Common myeloid progenitor, CD34-positive (primary cell): ENCODE data around the gene GSTA2.

Experiments
- CTCF ChIA-PET: fragments of 350-600 bp; sonication (Branson Sonifier 250); formaldehyde crosslinking; loops from one replicate; lab custom pipeline; 2021; ENCODE audit warnings: antibody characterized with exemption; lab: Charles Lee
- POLR2A ChIA-PET: fragments of 350-600 bp; sonication (Branson Sonifier 250); formaldehyde crosslinking; loops from one replicate; lab custom pipeline; 2021; ENCODE audit warnings: antibody characterized with exemption; lab: Charles Lee
- DNase-seq, 3 donors: peaks; one replicate each; pipeline versions ENCODE4 v3.0.0 to v3.0.0-alpha.2; 2013
- H3K27ac ChIP-seq, 2 experiments: 1 replicate in 1 of 2; 2 replicates in 1 of 2; pipeline ENCODE4 v1.7.0; 2013; ENCODE audit warnings: inconsistent platforms in 2 of 2, low read length in 2 of 2, mild to moderate bottlenecking in 2 of 2, low read depth in 1 of 2, moderate library complexity in 1 of 2; ENCODE audit not compliant: severe bottlenecking in 2 of 2, insufficient read depth in 1 of 2, poor library complexity in 1 of 2
- H3K27me3 ChIP-seq, 5 experiments: replicated peaks in 2 of 5; 1 replicate in 3 of 5; 2 replicates in 2 of 5; pipeline versions ENCODE4 v1.6.1 to v1.7.0; 2013; ENCODE audit warnings: low read length in 4 of 5, mild to moderate bottlenecking in 2 of 5, moderate library complexity in 2 of 5, inconsistent platforms in 1 of 5; ENCODE audit not compliant: insufficient read depth in 5 of 5, control insufficient read depth in 4 of 5
- H3K36me3 ChIP-seq, 4 experiments: 1 replicate in 2 of 4; 2 replicates in 2 of 4; pipeline versions ENCODE4 v1.6.1 to v1.7.0; 2013; ENCODE audit warnings: low read length in 3 of 4, control low read depth in 1 of 4, mild to moderate bottlenecking in 1 of 4; ENCODE audit not compliant: control insufficient read depth in 4 of 4, insufficient read depth in 4 of 4
- H3K4me1 ChIP-seq, 4 experiments: 1 replicate in 3 of 4; 2 replicates in 1 of 4; pipeline versions ENCODE4 v1.6.1 to v1.7.1; 2013; ENCODE audit warnings: low read length in 3 of 4, mild to moderate bottlenecking in 3 of 4, control low read depth in 1 of 4, inconsistent platforms in 1 of 4, moderate library complexity in 1 of 4; ENCODE audit not compliant: control insufficient read depth in 4 of 4, insufficient read depth in 4 of 4; ENCODE audit errors: control extremely low read depth in 1 of 4
- H3K4me3 ChIP-seq, 7 experiments: 1 replicate in 4 of 7; 2 replicates in 3 of 7; pipeline versions ENCODE4 v1.5.1 to v1.7.0; 2013; ENCODE audit warnings: mild to moderate bottlenecking in 7 of 7, low read length in 6 of 7, moderate library complexity in 6 of 7, inconsistent platforms in 2 of 7, low read depth in 2 of 7, control low read depth in 1 of 7; ENCODE audit not compliant: insufficient read depth in 4 of 7, control insufficient read depth in 1 of 7; ENCODE audit errors: extremely low read depth in 1 of 7
- H3K9me3 ChIP-seq, 5 experiments: 1 replicate in 4 of 5; 2 replicates in 1 of 5; pipeline versions ENCODE4 v1.6.1 to v1.7.1; 2013; ENCODE audit warnings: low read length in 4 of 5, mild to moderate bottlenecking in 2 of 5, inconsistent platforms in 1 of 5, low read depth in 1 of 5, moderate library complexity in 1 of 5; ENCODE audit not compliant: control insufficient read depth in 4 of 5, insufficient read depth in 2 of 5; ENCODE audit errors: control extremely low read depth in 1 of 5
- WGBS: methylation state at CpG from one replicate; pipeline ENCODE4 v1.1.5; 2013; ENCODE audit not compliant: insufficient coverage; 5-methylcytosine and 5-hydroxymethylcytosine counted together

GSTA2 gene

GRCh38 chr6:52734072-52734471 lies 29.2 kb downstream of the GSTA2 start:
- Histone ChIP-seq H3K9me3 (peaks cover 0 to 3% (median 0%) of the 10 kb centered on the region in 5 experiments), H3K36me3 (no peaks in the 10 kb centered on the region), H3K4me1 (no peaks in the 10 kb centered on the region), H3K27ac (no peak overlapping the region), H3K27me3 (no peaks in the 10 kb centered on the region), H3K4me3 (no peak overlapping the region)
- ChIA-PET CTCF (interaction anchor here (1.5 kb wide), 1 partner anchor 10 kb away, joined by 4 read pairs; no protein-coding TSS in a partner anchor), POLR2A (no interaction called here)
- 100% methylated on average over 2 of the region's 3 CpGs for WGBS
- no peak for DNase-seq

- CTCF ChIA-PET: interaction anchor here (1.5 kb wide), 1 partner anchor 9 kb away, joined by 4 read pairs; no protein-coding TSS in a partner anchor
Observed at GRCh38 chr6:52733172-52733571, 30.1 kb downstream of the GSTA2 start.

GRCh38 chr6:52731719-52732118 lies 31.6 kb downstream of the GSTA2 start:
- CTCF ChIA-PET: no interaction called here
- no peak for DNase-seq
- 76% methylated on average over 5 of the region's 6 CpGs for WGBS
- H3K4me3 ChIP-seq: no peak overlapping the region
- H3K36me3 ChIP-seq: no peaks in the 10 kb centered on the region
- H3K9me3 ChIP-seq: no peaks in the 10 kb centered on the region
- H3K27me3 ChIP-seq: no peaks in the 10 kb centered on the region
- no peaks in the 10 kb centered on the region for H3K4me1 ChIP-seq
- no peak overlapping the region for H3K27ac ChIP-seq
- POLR2A ChIA-PET: no interaction called here

More at GRCh38 chr6:52733172-52733571, 30.1 kb downstream of the GSTA2 start:
- Histone ChIP-seq H3K9me3 (peaks cover 0 to 1% (median 0%) of the 10 kb centered on the region in 5 experiments), H3K27me3 (no peaks in the 10 kb centered on the region), H3K4me1 (no peaks in the 10 kb centered on the region), H3K36me3 (no peaks in the 10 kb centered on the region), H3K27ac (no peak overlapping the region), H3K4me3 (no peak overlapping the region)
- WGBS: 100% methylated on average over 1 of the region's 1 CpG
- no peak for DNase-seq
- POLR2A ChIA-PET: no interaction called here

GRCh38 chr6:52729576-52729975 lies 33.7 kb downstream of the GSTA2 start:
- ChIA-PET CTCF (no interaction called here), POLR2A (no interaction called here)
- Histone ChIP-seq H3K36me3 (no peaks in the 10 kb centered on the region), H3K4me1 (no peaks in the 10 kb centered on the region), H3K27ac (no peak overlapping the region), H3K9me3 (no peaks in the 10 kb centered on the region), H3K4me3 (no peak overlapping the region), H3K27me3 (no peaks in the 10 kb centered on the region)
- DNase-seq: no peak
- 100% methylated on average over 1 of the region's 1 CpG for WGBS

- 92% methylated on average over 2 of the region's 3 CpGs for WGBS
- H3K27ac ChIP-seq: no peak overlapping the region
- no peak for DNase-seq
- POLR2A ChIA-PET: no interaction called here
- H3K4me3 ChIP-seq: no peak overlapping the region
- H3K36me3 ChIP-seq: no peaks in the 10 kb centered on the region
- CTCF ChIA-PET: no interaction called here
- H3K27me3 ChIP-seq: no peaks in the 10 kb centered on the region
- no peaks in the 10 kb centered on the region for H3K4me1 ChIP-seq
- no peaks in the 10 kb centered on the region for H3K9me3 ChIP-seq
Observed at GRCh38 chr6:52728394-52728793, 34.9 kb downstream of the GSTA2 start.

- Histone ChIP-seq H3K27ac (no peak overlapping the region), H3K27me3 (no peaks in the 10 kb centered on the region), H3K4me1 (no peaks in the 10 kb centered on the region), H3K9me3 (no peaks in the 10 kb centered on the region), H3K4me3 (no peak overlapping the region), H3K36me3 (no peaks in the 10 kb centered on the region)
- WGBS: 88% methylated on average over 1 of the region's 2 CpGs
- POLR2A ChIA-PET: no interaction called here
- CTCF ChIA-PET: no interaction called here
- DNase-seq: no peak
Observed at GRCh38 chr6:52727908-52728307, 35.4 kb downstream of the GSTA2 start.

GRCh38 chr6:52726741-52727535 lies 36.3 kb downstream of the GSTA2 start:
- Histone ChIP-seq H3K4me3 (no peak overlapping the region), H3K36me3 (no peaks in the 10 kb centered on the region), H3K27me3 (no peaks in the 10 kb centered on the region), H3K27ac (no peak overlapping the region), H3K4me1 (no peaks in the 10 kb centered on the region), H3K9me3 (no peaks in the 10 kb centered on the region)
- DNase-seq: no peak
- WGBS: 94% methylated on average over 12 of the region's 15 CpGs
- CTCF ChIA-PET: no interaction called here
- POLR2A ChIA-PET: no interaction called here
